ENCODE results near the gene GAA. TPM values are rescaled to one million over a fixed set of nuclear protein-coding genes. Genes with fewer than 3 reads are reported as not detected.
"Not testable (repeated sequence)": the region's sequence is repeated elsewhere in the genome, so short reads cannot be mapped to it uniquely, and the experiment has no call there.

GAA gene
- total RNA-seq, 2 experiments from 2014 or later: 16.0 to 18.7 TPM

DNA sequence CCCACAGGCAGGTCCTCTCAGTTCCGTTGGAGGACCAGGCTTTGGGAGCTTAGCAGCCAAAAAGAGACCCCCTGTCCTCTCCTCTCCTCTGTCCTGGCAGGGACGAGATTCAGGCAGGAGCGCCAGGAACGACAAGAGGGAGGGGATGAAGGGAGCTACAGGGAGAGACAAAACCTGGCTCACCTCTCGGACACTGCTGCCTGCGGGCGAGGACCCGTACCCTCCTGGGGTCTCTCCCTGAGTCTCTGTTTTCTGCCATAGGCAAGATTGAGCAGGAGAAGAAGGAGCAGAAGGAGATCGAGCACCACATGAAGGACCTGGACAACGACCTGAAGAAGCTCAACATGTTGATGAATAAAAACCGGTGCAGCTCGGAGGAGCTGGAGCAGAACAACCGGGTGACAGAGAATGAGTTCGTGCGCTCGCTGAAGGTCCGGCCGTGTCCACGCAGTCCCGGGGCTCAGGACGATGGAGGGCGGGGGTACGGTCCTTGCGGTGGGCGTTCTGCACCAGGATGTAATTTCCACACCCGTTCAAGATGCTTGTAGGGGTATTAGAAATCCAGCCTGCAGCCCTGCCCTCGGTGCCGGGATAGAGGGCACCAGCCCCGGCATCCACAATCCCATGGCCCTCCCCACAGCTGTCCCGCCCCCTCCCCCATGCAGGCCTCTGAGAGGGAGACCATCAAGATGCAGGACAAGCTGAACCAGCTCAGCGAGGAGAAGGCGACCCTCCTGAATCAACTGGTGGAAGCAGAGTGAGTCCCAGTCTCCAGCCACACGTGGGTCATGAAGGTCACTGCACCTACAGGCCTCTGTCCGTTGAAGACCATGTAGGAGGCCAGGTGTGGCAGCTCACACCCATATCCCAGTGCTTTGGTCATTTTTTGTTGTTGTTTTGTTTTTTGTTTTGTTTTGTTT lies 13.8 kb upstream of the GAA start:
- Mint-ChIP-seq H3K4me1 (peaks cover 3% of the 10 kb centered on the region), H3K27me3 (peaks cover 7% of the 10 kb centered on the region), H3K9me3 (no peaks in the 10 kb centered on the region), H3K36me3 (ENCODE audit: low read depth) (no peaks in the 10 kb centered on the region), H3K4me3 (no peak overlapping the region), H3K27ac (no peak overlapping the region)
- POLR2A ChIA-PET: interaction anchor here (0.6 kb wide), 1 partner anchor 62 kb away, joined by 3 read pairs; no protein-coding TSS in a partner anchor
- CTCF ChIA-PET: interaction anchor here (4.6 kb wide), 1 partner anchor 13 kb away, joined by 26 read pairs; the partner anchor contains the start of gene GAA
- no peak for DNase-seq

DNA sequence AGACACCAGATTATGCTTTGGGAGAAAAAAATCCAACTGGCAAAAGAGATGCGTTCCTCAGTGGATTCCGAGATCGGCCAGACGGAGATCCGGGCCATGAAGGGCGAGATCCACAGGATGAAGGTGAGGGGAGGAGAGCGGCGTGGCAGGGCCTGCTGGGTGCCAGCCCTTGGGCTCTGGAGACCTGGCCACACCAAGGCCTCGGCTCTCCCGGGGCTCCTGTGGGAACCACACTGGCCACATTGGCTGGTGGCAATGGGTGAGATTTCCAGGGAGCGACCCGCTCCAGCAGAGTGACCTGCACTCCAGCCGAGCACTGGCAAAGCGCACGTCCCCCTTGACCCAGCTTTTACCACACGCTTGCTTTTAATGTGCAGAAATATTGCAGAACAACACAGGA lies 11.6 kb upstream of the GAA start:
- no peak for DNase-seq
- H3K9me3 Mint-ChIP-seq: no peaks in the 10 kb centered on the region
- no peak overlapping the region for H3K4me3 Mint-ChIP-seq
- H3K27ac Mint-ChIP-seq: no peak overlapping the region
- no peaks in the 10 kb centered on the region for H3K36me3 Mint-ChIP-seq (ENCODE audit: low read depth)
- ChIA-PET CTCF (interaction anchor here (4.6 kb wide), 1 partner anchor 11 kb away, joined by 26 read pairs; the partner anchor contains the start of gene GAA), POLR2A (no interaction called here)
- H3K4me1 Mint-ChIP-seq: no peaks in the 10 kb centered on the region
- H3K27me3 Mint-ChIP-seq: peaks cover 7% of the 10 kb centered on the region

DNA sequence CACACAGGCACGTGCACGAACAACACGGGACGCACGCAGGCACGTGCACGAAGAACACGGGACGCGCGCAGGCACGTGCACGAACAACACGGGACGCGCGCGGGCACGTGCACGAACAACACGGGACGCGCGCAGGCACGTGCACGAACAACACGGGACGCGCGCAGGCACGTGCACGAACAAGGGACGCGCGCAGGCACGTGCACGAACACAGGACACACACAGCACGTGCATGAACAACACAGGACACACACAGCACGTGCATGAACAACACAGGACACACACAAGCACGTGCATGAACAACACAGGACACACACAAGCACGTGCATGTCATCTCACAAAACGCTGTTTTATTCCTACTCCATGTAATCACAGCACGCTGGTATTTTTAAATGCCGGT lies 11.2 kb upstream of the GAA start:
- H3K27me3 Mint-ChIP-seq; POLR2A ChIA-PET; H3K27ac Mint-ChIP-seq; H3K36me3 Mint-ChIP-seq (ENCODE audit: low read depth); H3K4me1 Mint-ChIP-seq; DNase-seq; H3K9me3 Mint-ChIP-seq; H3K4me3 Mint-ChIP-seq: not testable (repeated sequence)
- CTCF ChIA-PET: interaction anchor here (4.6 kb wide), 1 partner anchor 11 kb away, joined by 26 read pairs; the partner anchor contains the start of gene GAA

DNA sequence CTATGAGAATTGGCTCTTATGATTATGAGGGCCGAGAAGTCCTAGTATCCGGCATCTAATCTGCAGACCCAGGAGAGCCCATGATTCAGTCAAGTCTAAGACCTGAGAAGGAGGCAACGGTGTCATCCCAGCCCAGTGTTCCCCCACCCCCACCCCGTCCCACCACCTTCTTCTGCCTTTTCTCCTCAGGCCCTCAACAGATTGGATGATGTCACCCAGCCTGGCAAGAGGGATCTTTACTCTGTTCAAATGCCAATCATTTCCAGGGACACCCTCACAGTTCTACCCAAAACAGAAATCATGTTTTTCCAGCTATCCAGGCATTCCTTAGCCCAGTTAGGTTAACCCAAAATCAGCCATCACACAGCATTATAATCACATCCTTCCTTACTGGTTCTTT lies 10.0 kb upstream of the GAA start:
- POLR2A ChIA-PET: interaction anchor here (1.4 kb wide), 1 partner anchor 10 kb away, joined by 6 read pairs; the partner anchor contains the start of gene GAA
- CTCF ChIA-PET: interaction anchor here (2.6 kb wide), 1 partner anchor 10 kb away, joined by 14 read pairs; the partner anchor contains the start of gene GAA
- peaks cover 7% of the 10 kb centered on the region for H3K27me3 Mint-ChIP-seq

DNA sequence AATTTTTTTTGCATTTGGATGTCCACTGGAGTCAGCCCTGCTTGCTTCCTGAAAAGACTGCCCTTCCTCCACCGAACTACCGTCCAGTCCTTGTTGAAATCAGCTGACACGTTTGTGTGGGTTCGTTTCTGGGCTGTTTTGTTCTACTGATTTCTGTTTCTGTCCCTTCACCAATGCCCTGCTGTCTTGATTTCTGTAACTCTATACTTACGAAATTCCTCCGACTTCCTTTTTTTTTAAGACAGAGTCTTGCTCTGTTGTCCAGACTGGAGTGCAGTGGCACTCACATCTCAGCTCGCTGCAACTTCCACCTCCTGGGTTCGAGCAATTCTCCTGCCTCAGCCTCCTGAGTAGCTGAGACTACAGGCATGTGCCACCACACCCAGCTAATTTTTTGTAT lies 8.4 kb upstream of the GAA start:
- H3K36me3 Mint-ChIP-seq (ENCODE audit: low read depth): no peaks in the 10 kb centered on the region
- H3K27me3 Mint-ChIP-seq: peaks cover 7% of the 10 kb centered on the region
- no peaks in the 10 kb centered on the region for H3K4me1 Mint-ChIP-seq
- ChIA-PET CTCF (interaction anchor here (1.0 to 2.6 kb wide), 2 partner anchors 8 to 32 kb away, joined by 3 to 14 read pairs; partner anchors contain the start of gene GAA), POLR2A (no interaction called here)
- no peak overlapping the region for H3K4me3 Mint-ChIP-seq
- no peaks in the 10 kb centered on the region for H3K9me3 Mint-ChIP-seq
- no peak overlapping the region for H3K27ac Mint-ChIP-seq
- no peak for DNase-seq

More for the DNA sequence above, 10.0 kb upstream of the GAA start:
- Mint-ChIP-seq H3K27ac (no peak overlapping the region), H3K4me3 (no peak overlapping the region), H3K4me1 (no peaks in the 10 kb centered on the region), H3K36me3 (ENCODE audit: low read depth) (no peaks in the 10 kb centered on the region), H3K9me3 (no peaks in the 10 kb centered on the region)
- DNase-seq: no peak

DNA sequence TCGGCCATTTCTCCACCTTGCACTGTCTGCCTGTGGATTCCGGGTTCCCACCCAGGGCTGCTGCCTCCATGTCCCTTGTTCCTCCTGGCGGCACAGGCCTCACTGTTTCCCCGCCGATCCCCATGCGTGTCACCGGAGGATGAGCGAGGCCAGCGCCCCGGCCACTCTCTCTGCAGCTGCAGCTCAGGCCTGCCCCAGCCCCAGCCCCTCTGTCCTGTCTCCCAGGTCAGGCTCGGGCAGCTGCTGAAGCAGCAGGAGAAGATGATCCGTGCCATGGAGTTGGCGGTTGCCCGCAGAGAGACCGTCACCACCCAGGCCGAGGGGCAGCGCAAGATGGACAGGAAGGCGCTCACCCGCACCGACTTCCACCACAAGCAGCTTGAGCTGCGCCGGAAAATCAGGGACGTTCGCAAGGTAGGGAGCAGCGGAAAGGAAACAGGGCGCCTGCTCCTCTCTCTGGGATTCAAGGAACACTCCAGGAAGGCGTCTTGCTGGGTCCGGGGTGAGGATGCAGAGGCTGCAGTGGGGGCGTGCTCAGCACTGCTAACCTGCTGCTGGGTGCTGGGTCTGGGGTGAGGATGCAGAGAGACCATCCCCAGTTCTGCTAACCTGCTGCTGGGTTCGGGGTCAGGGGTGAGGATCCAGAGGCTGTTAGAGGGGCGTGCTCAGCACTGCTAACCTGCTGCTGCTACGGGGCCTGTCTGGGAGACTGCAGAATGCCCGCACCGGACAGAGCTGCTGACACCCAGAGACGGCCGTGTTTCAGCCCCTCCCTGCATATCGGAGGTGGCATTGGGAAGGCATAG lies 6.1 kb upstream of the GAA start:
- H3K27ac Mint-ChIP-seq: no peak overlapping the region
- H3K9me3 Mint-ChIP-seq: no peaks in the 10 kb centered on the region
- POLR2A ChIA-PET: no interaction called here
- DNase-seq: no peak
- H3K4me3 Mint-ChIP-seq: no peak overlapping the region
- peaks cover 8% of the 10 kb centered on the region for H3K4me1 Mint-ChIP-seq
- H3K27me3 Mint-ChIP-seq: peaks cover 6% of the 10 kb centered on the region
- H3K36me3 Mint-ChIP-seq (ENCODE audit: low read depth): no peaks in the 10 kb centered on the region
- CTCF ChIA-PET: no interaction called here

DNA sequence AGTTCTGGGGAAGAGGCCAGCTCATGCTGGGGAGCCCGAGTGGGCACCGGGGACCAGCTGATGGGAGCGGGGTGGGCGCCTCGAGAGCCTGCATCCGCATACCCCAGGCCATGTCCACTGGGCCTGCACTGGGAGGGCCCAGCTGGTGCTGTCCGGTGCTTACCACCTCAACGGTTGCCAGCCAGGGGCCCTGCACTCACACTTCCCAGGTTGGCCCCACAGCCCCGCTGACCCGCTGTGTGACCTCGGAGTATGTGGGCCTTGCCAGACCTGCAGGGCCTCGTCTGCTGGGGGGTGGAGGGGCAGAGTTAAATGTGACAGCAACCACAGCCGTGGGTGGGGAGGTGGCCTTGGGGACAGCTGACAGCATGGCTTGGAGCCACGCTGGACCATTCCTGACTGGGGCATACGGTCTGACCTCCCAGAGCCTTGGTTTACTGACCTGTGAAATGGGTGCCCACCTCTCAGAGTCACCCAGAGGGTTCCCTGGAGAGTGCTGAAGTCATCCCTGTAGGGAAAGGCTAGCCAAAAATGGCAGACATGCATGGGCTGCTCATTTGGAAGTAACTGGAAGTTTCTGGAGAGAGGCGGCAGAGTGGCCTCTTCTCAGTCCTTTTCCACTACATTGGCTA lies 5.4 kb upstream of the GAA start:
- no peak for DNase-seq
- no peaks in the 10 kb centered on the region for H3K9me3 Mint-ChIP-seq
- H3K4me3 Mint-ChIP-seq: no peak overlapping the region
- ChIA-PET POLR2A (no interaction called here), CTCF (no interaction called here)
- no peak overlapping the region for H3K27ac Mint-ChIP-seq
- no peaks in the 10 kb centered on the region for H3K36me3 Mint-ChIP-seq (ENCODE audit: low read depth)
- H3K4me1 Mint-ChIP-seq: peaks cover 15% of the 10 kb centered on the region
- peaks cover 7% of the 10 kb centered on the region for H3K27me3 Mint-ChIP-seq

DNA sequence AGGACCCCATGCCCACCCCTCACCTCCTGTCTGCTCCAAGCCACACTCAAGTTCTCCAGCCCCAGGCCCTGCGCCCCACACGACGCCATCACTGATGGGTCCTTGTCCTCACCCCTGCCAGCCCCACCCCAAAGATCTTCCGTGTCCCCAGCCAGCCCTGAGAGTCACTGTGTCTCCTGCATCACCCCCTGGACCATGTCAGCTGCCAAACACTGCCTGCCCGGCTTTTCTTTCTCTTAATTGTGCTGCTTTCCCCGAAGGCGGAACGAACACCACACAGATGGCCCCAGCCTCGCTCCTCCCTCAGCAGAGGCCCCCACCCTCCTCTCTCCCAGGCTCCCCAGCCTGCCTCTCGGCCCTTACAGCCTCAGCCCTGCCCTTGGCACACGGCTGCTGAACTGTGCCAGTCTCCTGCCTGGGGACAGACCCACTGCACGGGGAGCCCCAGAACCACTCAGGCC lies 4.8 kb upstream of the GAA start:
- ChIA-PET CTCF (no interaction called here), POLR2A (no interaction called here)
- peaks cover 7% of the 10 kb centered on the region for H3K27me3 Mint-ChIP-seq
- no peak overlapping the region for H3K27ac Mint-ChIP-seq
- no peak for DNase-seq
- H3K4me3 Mint-ChIP-seq: no peak overlapping the region
- peaks cover 16% of the 10 kb centered on the region for H3K4me1 Mint-ChIP-seq
- H3K9me3 Mint-ChIP-seq: no peaks in the 10 kb centered on the region
- no peaks in the 10 kb centered on the region for H3K36me3 Mint-ChIP-seq (ENCODE audit: low read depth)

DNA sequence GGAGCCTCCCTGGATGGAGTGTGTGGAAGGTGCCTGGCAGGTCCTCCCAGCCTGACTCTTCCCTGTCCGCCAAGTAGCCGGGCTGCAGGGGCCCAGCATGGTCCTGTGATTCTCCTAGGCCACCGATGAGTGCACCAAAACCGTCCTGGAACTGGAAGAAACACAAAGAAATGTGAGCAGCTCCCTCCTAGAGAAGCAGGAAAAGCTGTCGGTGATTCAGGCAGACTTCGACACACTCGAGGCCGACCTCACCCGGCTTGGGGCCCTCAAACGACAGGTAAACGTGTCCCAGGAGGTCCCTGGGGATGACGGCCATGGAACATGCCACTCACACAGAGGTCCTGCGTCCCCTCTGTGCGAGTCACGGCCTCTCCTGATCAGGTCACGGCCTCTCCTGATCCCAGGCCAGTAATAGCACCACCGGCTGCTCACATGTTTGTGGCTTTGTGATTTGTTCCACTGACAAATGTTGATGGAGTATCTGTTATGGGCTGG lies 4.2 kb upstream of the GAA start:
- H3K36me3 Mint-ChIP-seq (ENCODE audit: low read depth): no peaks in the 10 kb centered on the region
- POLR2A ChIA-PET: no interaction called here
- H3K4me1 Mint-ChIP-seq: peaks cover 21% of the 10 kb centered on the region
- CTCF ChIA-PET: no interaction called here
- H3K27ac Mint-ChIP-seq: no peak overlapping the region
- H3K27me3 Mint-ChIP-seq: peaks cover 7% of the 10 kb centered on the region
- no peak overlapping the region for H3K4me3 Mint-ChIP-seq
- no peak for DNase-seq
- no peaks in the 10 kb centered on the region for H3K9me3 Mint-ChIP-seq

DNA sequence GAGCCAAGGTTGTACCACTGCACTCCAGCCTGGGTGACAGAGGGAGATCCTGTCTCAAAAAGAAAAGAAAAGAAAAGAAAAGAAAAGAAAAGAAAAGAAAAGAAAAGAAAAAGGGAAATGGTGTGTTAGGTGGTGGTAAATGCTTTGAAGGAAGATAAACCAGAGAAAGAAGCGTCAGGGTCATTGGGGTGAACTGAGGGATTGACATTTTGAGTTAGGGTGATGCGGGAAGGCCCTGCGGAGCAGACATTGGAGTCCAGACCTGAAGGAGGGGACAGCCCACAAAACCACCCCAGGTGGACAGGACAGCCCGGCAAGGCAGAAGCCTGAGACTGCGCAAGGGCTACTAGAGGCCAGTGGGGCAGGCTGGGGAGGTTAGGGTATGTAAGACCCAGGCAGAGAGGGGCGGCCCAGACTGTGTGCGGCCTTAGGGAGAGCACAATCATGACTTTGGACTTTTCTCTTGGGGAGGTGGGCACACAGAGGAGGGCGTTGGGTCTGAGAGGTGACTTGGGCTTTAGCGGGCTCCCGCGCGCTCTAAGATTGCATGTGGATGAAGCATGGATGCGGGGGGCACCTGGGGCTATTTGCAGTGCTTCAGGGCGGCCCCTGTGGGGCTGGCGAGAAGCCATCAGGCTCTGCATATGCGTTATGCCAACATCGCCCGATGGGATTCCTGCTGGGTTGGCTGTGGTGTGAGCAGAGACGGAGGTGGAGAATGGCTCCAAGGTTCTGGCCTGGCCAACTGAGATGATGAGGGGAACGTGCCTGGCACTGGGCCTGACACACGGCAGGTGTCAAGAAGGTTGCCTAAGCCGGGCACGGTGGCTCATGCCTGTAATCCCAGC lies 3.3 kb upstream of the GAA start:
- Mint-ChIP-seq H3K27ac (no peak overlapping the region), H3K27me3 (peaks cover 3% of the 10 kb centered on the region), H3K9me3 (no peaks in the 10 kb centered on the region), H3K36me3 (ENCODE audit: low read depth) (no peaks in the 10 kb centered on the region), H3K4me3 (no peak overlapping the region), H3K4me1 (peaks cover 27% of the 10 kb centered on the region)
- ChIA-PET CTCF (no interaction called here), POLR2A (no interaction called here)
- DNase-seq: no peak

DNA sequence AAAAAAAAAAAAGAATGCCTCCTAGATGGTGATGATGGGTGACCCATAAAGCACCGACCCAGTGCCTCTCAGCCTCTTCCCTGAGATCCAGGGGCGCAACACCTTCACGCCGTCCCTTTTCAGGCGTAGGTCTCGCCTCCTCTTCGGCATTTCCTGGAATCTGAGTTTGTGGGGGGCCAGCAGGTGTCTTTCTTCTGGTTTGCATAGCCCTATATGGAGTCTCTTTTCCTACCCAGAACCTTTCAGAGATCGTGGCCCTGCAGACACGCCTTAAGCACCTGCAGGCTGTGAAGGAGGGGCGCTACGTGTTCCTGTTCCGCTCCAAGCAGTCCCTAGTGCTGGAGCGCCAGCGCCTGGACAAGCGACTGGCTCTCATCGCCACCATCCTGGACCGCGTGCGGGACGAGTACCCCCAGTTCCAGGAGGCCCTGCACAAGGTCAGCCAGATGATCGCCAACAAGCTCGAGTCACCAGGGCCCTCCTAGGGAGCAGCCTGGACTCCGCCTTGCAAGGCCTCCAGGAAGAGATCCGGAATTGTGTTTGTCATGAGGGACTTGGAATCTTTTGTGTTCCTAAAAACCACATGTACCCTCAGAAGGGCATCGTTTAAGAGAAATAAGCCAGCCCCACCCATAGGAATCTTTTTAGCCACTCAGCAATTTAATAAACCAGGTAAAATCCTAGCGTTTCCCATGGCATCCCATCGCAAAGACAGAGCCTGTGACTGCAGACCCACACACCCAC lies 1.9 kb upstream of the GAA start:
- ChIA-PET POLR2A (no interaction called here), CTCF (interaction anchor here (0.7 to 2.5 kb wide), 3 partner anchors 12 to 1010 kb away, joined by 4 to 26 read pairs (median 22); no protein-coding TSS in a partner anchor)
- peak overlapping the region; percentile 81 for H3K4me3 Mint-ChIP-seq

More for the DNA sequence above, 1.9 kb upstream of the GAA start:
- H3K27me3 Mint-ChIP-seq: peaks cover 3% of the 10 kb centered on the region
- no peaks in the 10 kb centered on the region for H3K9me3 Mint-ChIP-seq
- H3K27ac Mint-ChIP-seq: no peak overlapping the region
- H3K36me3 Mint-ChIP-seq (ENCODE audit: low read depth): no peaks in the 10 kb centered on the region
- no peak for DNase-seq
- H3K4me1 Mint-ChIP-seq: peaks cover 29% of the 10 kb centered on the region
